Ovary (tissue), 9 donors: Measurements from ENCODE around the gene DNASE2. TPM values are rescaled to one million over a fixed set of nuclear protein-coding genes. Genes with fewer than 3 reads are reported as not detected.

Source experiments
- DNase-seq, 5 donors: peaks; one replicate each; pipeline ENCODE4 v3.0.0-alpha.2; 2019 to 2020
- H3K27ac ChIP-seq, 2 donors: fragments of 200-600 bp; one replicate each; pipeline versions ENCODE4 v1.5.1 to v1.8.0; 2019 to 2022
- H3K27me3 ChIP-seq: fragments of 200-600 bp; one replicate; pipeline ENCODE4 v1.8.0; 2022
- H3K36me3 ChIP-seq: fragments of 200-600 bp; sonication (generic); one replicate; pipeline ENCODE4 v1.5.1; 2019
- H3K4me1 ChIP-seq: one replicate; pipeline ENCODE4 v1.8.1; 2013; ENCODE audit warnings: mild to moderate bottlenecking, moderate library complexity; ENCODE audit not compliant: insufficient read depth
- H3K4me3 ChIP-seq: fragments of 200-600 bp; sonication (generic); one replicate; pipeline ENCODE4 v1.5.1; 2017
- H3K9me3 ChIP-seq, 2 donors: fragments of 200-600 bp in 1 of 2; sonication (generic) in 1 of 2; one replicate each; pipeline versions ENCODE4 v1.5.1 to v1.8.1; 2013 to 2019; ENCODE audit warnings: mild to moderate bottlenecking in 1 of 2, moderate library complexity in 1 of 2
- CTCF ChIP-seq, 3 donors: fragments of 450-650 bp in 2 of 3; fragments of 200-600 bp in 1 of 3; IDR thresholded peaks; one replicate each; pipeline versions ENCODE4 v1.5.1 to v1.8.0; 2016 to 2022; ENCODE audit warnings: antibody characterized with exemption in 3 of 3, mild to moderate bottlenecking in 1 of 3
- EP300 ChIP-seq: sonication (generic); formaldehyde crosslinking; IDR thresholded peaks from one replicate; pipeline ENCODE4 v1.6.1; 2017; ENCODE audit warnings: antibody characterized with exemption
- POLR2A ChIP-seq: fragments of 450-650 bp; IDR thresholded peaks from one replicate; pipeline ENCODE4 v1.6.1; 2017; ENCODE audit warnings: antibody characterized with exemption, mild to moderate bottlenecking, moderate library complexity
- WGBS, 3 donors: extraction: QIAGEN DNeasy Blood & Tissue Kit in 1 of 3; methylation state at CpG; one replicate each; pipeline versions ENCODE4 v1.1.5 to v1.1.7; 2013 to 2017; 5-methylcytosine and 5-hydroxymethylcytosine counted together
- intact Hi-C, 4 donors: fragments of 100-400 bp; cut with DNase I; formaldehyde crosslinking; loops; one replicate each; pipeline versions ENCODE4 v1.11.0 to v1.15.1; 2022 to 2023
- polyA plus RNA-seq, 2 donors: library from polyadenylated mRNA; stranded (reverse); fragments of 200-250 nt in 1 of 2; fragments of 350-450 nt in 1 of 2; fragmentation: Illumina TruSeq in 1 of 2; extraction: RNeasy Lipid Tissue Mini Kit (QIAGEN cat#74804) in 1 of 2; gene quantifications; one replicate each; pipeline ENCODE4 v1.2.3, GENCODE V29; 2013 to 2014
- total RNA-seq, 7 donors: library from RNA; depleted of rRNA in 2 of 7; stranded (reverse); fragments of >200 nt in 2 of 7; fragmentation: NEBNext Ultra II Directional in 3 of 7; extraction: Animal tissue kit (Norgen Biotek cat#: 25700) in 3 of 7; gene quantifications; one replicate each; pipeline versions ENCODE4 v1.1.0 to v1.2.4, GENCODE V29; 2016 to 2023
- donor health status: DM: no; HTN: no; CAD: no; lungs with moderate emphysema.
- donor health status: DM: no; HTN: no; CAD: no.
- donor health status: Bipolar disorder and iron deficiency.
- donor health status: DM: yes; HTN: yes; CAD: no.
- donor health status: DM: no; HTN: no; CAD: no.
- donor health status: DM: yes; HTN: yes; CAD: no.

DNASE2 gene
- total and polyA plus RNA-seq, 9 donors = 20.9 to 54.2 (median 29.2) TPM

- no peak for TF ChIP-seq EP300
- TF ChIP-seq CTCF (IDR thresholded peaks at IDR 0.05) = no peak
- no peak for TF ChIP-seq POLR2A
- Histone ChIP-seq H3K9me3 (no peaks in the 10 kb centered on the region), H3K36me3 (no peaks in the 10 kb centered on the region), H3K27me3 (peaks cover 18% of the 10 kb centered on the region), H3K4me1 (peaks cover 5% of the 10 kb centered on the region), H3K27ac (no peak overlapping the region), H3K4me3 (no peak overlapping the region)
- intact Hi-C loops = no loop called here
- DNase-seq = no peak
- 3 to 5% (median 3%) methylated on average over 6 of the region's 6 CpGs for WGBS, 3 donors
Measured at GRCh38 chr19:12836529-12836863, 44.8 kb downstream of the DNASE2 start.

- no peak for TF ChIP-seq POLR2A
- TF ChIP-seq EP300 = no peak
- no peak for TF ChIP-seq CTCF (IDR thresholded peaks at IDR 0.05)
- Histone ChIP-seq H3K4me3 (no peak overlapping the region), H3K27ac (no peak overlapping the region), H3K9me3 (no peaks in the 10 kb centered on the region), H3K27me3 (peaks cover 17% of the 10 kb centered on the region), H3K36me3 (no peaks in the 10 kb centered on the region), H3K4me1 (no peaks in the 10 kb centered on the region)
- intact Hi-C loops = no loop called here
- peak in 2 of 5 donors; percentile 30 to 50 for DNase-seq
- WGBS, 3 donors = 4 to 9% (median 4%) methylated on average over 39 of the region's 39 CpGs
Measured at GRCh38 chr19:12834976-12835757, 46.1 kb downstream of the DNASE2 start.

GRCh38 chr19:12834566-12834943, 46.7 kb downstream of the DNASE2 start, which contains the start of gene RTBDN:
RTBDN (minus strand) TSS chr19:12834579; CDS start chr19:12829979, 4,600 bp downstream.
- no peak within 1 kb of the TSS for H3K27ac ChIP-seq
- H3K36me3 ChIP-seq = no peaks in the 10 kb centered on the region
- H3K9me3 ChIP-seq = no peaks in the 10 kb centered on the region
- no peak for TF ChIP-seq POLR2A
- TF ChIP-seq EP300 = no peak
- TF ChIP-seq CTCF (IDR thresholded peaks at IDR 0.05) = no peak
- H3K27me3 ChIP-seq = peaks cover 16% of the 10 kb centered on the region
- no peaks in the 10 kb centered on the region for H3K4me1 ChIP-seq
- no peak for DNase-seq
- intact Hi-C loops = no loop called here
- WGBS, 3 donors = 3 to 6% (median 3%) methylated on average over 20 of the region's 20 CpGs
- H3K4me3 ChIP-seq = peak within 1 kb of the TSS; percentile 26

GRCh38 chr19:12833738-12834565, 47.3 kb downstream of the DNASE2 start:
- Histone ChIP-seq H3K27me3 (peaks cover 16% of the 10 kb centered on the region), H3K36me3 (no peaks in the 10 kb centered on the region), H3K4me1 (no peaks in the 10 kb centered on the region), H3K4me3 (peak overlapping the region; percentile 26), H3K9me3 (no peaks in the 10 kb centered on the region), H3K27ac (no peak overlapping the region)
- intact Hi-C loops = no loop called here
- TF ChIP-seq CTCF (IDR thresholded peaks at IDR 0.05) (no peak), EP300 (no peak), POLR2A (no peak)
- WGBS, 3 donors = 1% methylated on average over 21 to 86 of the region's 87 CpGs
- DNase-seq = no peak
